Neural cell (in vitro differentiated cells): Measurements from ENCODE around the gene PLXNA4.

Experiments used
- CTCF ChIP-seq: fragments of 450-650 bp; IDR thresholded peaks from 2 replicates; pipeline ENCODE4 v1.5.1; 2014; ENCODE audit warnings: antibody characterized with exemption, mild to moderate bottlenecking, moderate library complexity; ENCODE audit not compliant: poor library complexity, severe bottlenecking
- EP300 ChIP-seq: fragments of 450-650 bp; conservative IDR thresholded peaks from 2 replicates; pipeline ENCODE4 v1.6.1; 2014; ENCODE audit warnings: antibody characterized with exemption, mild to moderate bottlenecking, moderate library complexity; ENCODE audit not compliant: poor library complexity, severe bottlenecking
- EZH2 ChIP-seq: fragments of 200-600, 300-800 bp; shearing (Covaris generic), sonication (generic); IDR thresholded peaks from 2 replicates; pipeline ENCODE4 v1.6.1; 2014; ENCODE audit warnings: antibody characterized with exemption, low read length, borderline replicate concordance, mild to moderate bottlenecking; ENCODE audit not compliant: insufficient read depth, poor library complexity, severe bottlenecking
- POLR2AphosphoS5 ChIP-seq: IDR thresholded peaks from 2 replicates; pipeline ENCODE4 v1.6.1; 2012
- RAD21 ChIP-seq: fragments of 450-650 bp; conservative IDR thresholded peaks from 2 replicates; pipeline ENCODE4 v1.6.1; 2014; ENCODE audit warnings: antibody characterized with exemption, mild to moderate bottlenecking, moderate library complexity
- REST ChIP-seq: IDR thresholded peaks from 2 replicates; pipeline ENCODE4 v1.6.1; 2012; ENCODE audit warnings: borderline replicate concordance
- SMC3 ChIP-seq: fragments of 450-650 bp; conservative IDR thresholded peaks from 2 replicates; pipeline ENCODE4 v1.6.1; 2014; ENCODE audit warnings: antibody characterized with exemption, mild to moderate bottlenecking, moderate library complexity; ENCODE audit not compliant: poor library complexity
- TAF1 ChIP-seq: IDR thresholded peaks from 2 replicates; pipeline ENCODE4 v1.6.1; 2012; ENCODE audit warnings: low read depth

- TF ChIP-seq CTCF = no peak
- TF ChIP-seq EZH2 = no peak
- TF ChIP-seq SMC3 = no peak
- TF ChIP-seq EP300 = no peak
- no peak for TF ChIP-seq POLR2AphosphoS5
- no peak for TF ChIP-seq TAF1
- TF ChIP-seq REST = no peak
- no peak for TF ChIP-seq RAD21
Observed at GRCh38 chr7:132368246-132368900, 207.9 kb downstream of the PLXNA4 start.
